Psoas muscle (tissue), 8 donors: ENCODE data around the gene PPP1R36. TPM values are rescaled to one million over a fixed set of nuclear protein-coding genes. Genes with fewer than 3 reads are reported as not detected.
A peak's percentile ranks its signal among the peaks of the same experiment; 100 is the strongest.
"Not testable (repeated sequence)": the region's sequence is repeated elsewhere in the genome, so short reads cannot be mapped to it uniquely, and the experiment has no call there.

Experiments used
- ATAC-seq, 4 donors: fragments of 200-7000 bp; cut with Tn5 transposase; one replicate each; pipeline ENCODE4 v1.9.1; 2020; ENCODE audit warnings: moderate library complexity in 3 of 4, mild to moderate bottlenecking in 2 of 4
- DNase-seq, 2 donors: peaks; one replicate each; pipeline ENCODE4 v3.0.0-alpha.2; 2020
- H3K27ac ChIP-seq: fragments of 200-600 bp; one replicate; pipeline ENCODE4 v1.8.0; 2022
- H3K27me3 ChIP-seq, 3 donors: fragments of 200-600 bp in 1 of 3; one replicate each; pipeline versions ENCODE4 v1.6.1 to v1.8.0; 2013 to 2022; ENCODE audit warnings: low read length in 2 of 3, mild to moderate bottlenecking in 2 of 3, moderate library complexity in 1 of 3; ENCODE audit not compliant: insufficient read depth in 3 of 3
- H3K36me3 ChIP-seq, 2 donors: fragments of 200-600 bp in 1 of 2; one replicate each; pipeline versions ENCODE4 v1.6.1 to v1.8.0; 2013 to 2022; ENCODE audit warnings: low read depth in 1 of 2, mild to moderate bottlenecking in 1 of 2, moderate library complexity in 1 of 2; ENCODE audit not compliant: insufficient read depth in 1 of 2
- H3K4me1 ChIP-seq: fragments of 200-600 bp; one replicate; pipeline ENCODE4 v1.8.0; 2022
- H3K4me3 ChIP-seq: fragments of 200-600 bp; one replicate; pipeline ENCODE4 v1.8.0; 2022; ENCODE audit warnings: mild to moderate bottlenecking
- H3K9me3 ChIP-seq: fragments of 200-600 bp; one replicate; pipeline ENCODE4 v1.8.0; 2022
- CTCF ChIP-seq: fragments of 200-600 bp; IDR thresholded peaks from one replicate; pipeline ENCODE4 v1.8.0; 2022; ENCODE audit warnings: antibody characterized with exemption
- whole genome bisulfite sequencing, 3 donors: extraction: QIAGEN DNeasy Blood & Tissue Kit; methylation state at CpG; one replicate each; pipeline versions ENCODE4 v1.1.6 to v1.1.7; 2013; 5-methylcytosine and 5-hydroxymethylcytosine counted together
- intact Hi-C, 2 donors: fragments of 100-400 bp; cut with DNase I; formaldehyde crosslinking; loops; one replicate each; pipeline versions ENCODE4 v1.11.0 to v1.14.2; 2022
- polyA plus RNA-seq, 3 donors: library from polyadenylated mRNA; stranded (reverse); fragments of 200-250 nt; gene quantifications; one replicate each; pipeline ENCODE4 v1.2.3, GENCODE V29; 2013
- total RNA-seq, 4 donors: library from RNA; stranded (reverse); fragmentation: NEBNext Ultra II Directional in 2 of 4; extraction: Animal tissue kit (Norgen Biotek cat#: 25700) in 2 of 4; gene quantifications; one replicate each; pipeline versions ENCODE4 v1.2.1 to v1.2.4, GENCODE V29; 2021 to 2023
- donor health status: healthy with polysubstance abuse.
- donor health status: DM: no; HTN: no; CAD: no; lungs with moderate emphysema.
- donor health status: Bipolar disorder and iron deficiency.
- donor health status: healthy.
- donor health status: DM: yes; HTN: yes; CAD: no.
- donor health status: DM: no; HTN: no; CAD: no.
- donor health status: DM: no; HTN: no; CAD: no.
- donor health status: DM: yes; HTN: yes; CAD: no.

The PPP1R36 gene
- total and polyA plus RNA-seq, 7 donors: 0.16 to 0.86 (median 0.46) TPM; not detected in 2

- ATAC-seq (peak in 2 of 4 donors; percentile 50 to 79), DNase-seq (no peak)
- H3K4me1 ChIP-seq: peaks cover 12% of the 10 kb centered on the region
- no peaks in the 10 kb centered on the region for H3K27me3 ChIP-seq
- no peaks in the 10 kb centered on the region for H3K9me3 ChIP-seq
- no peaks in the 10 kb centered on the region for H3K36me3 ChIP-seq
- no peak overlapping the region for H3K4me3 ChIP-seq
- no peak overlapping the region for H3K27ac ChIP-seq
- TF ChIP-seq CTCF: no peak
- intact Hi-C loops: no loop called here
Observed at GRCh38 chr14:64562436-64562835, 12.7 kb downstream of the PPP1R36 start.

- H3K36me3 ChIP-seq: no peaks in the 10 kb centered on the region
- peaks cover 19% of the 10 kb centered on the region for H3K4me1 ChIP-seq
- no peaks in the 10 kb centered on the region for H3K9me3 ChIP-seq
- DNase-seq (no peak), ATAC-seq (no peak)
- intact Hi-C loops: no loop called here
- no peak for TF ChIP-seq CTCF
- H3K27ac ChIP-seq: no peak overlapping the region
- WGBS, 3 donors: 69 to 77% (median 74%) methylated on average over 6 of the region's 6 CpGs
- H3K27me3 ChIP-seq: no peaks in the 10 kb centered on the region
- H3K4me3 ChIP-seq: no peak overlapping the region
Observed at GRCh38 chr14:64563696-64564095, 13.9 kb downstream of the PPP1R36 start.

GRCh38 chr14:64566651-64567122 lies 16.9 kb downstream of the PPP1R36 start:
- Histone ChIP-seq H3K4me1 (peaks cover 35% of the 10 kb centered on the region), H3K36me3 (no peaks in the 10 kb centered on the region), H3K9me3 (no peaks in the 10 kb centered on the region), H3K27ac (peak overlapping the region; percentile 52), H3K4me3 (no peak overlapping the region), H3K27me3 (no peaks in the 10 kb centered on the region)
- TF ChIP-seq CTCF: no peak
- DNase-seq (no peak), ATAC-seq (no peak)
- WGBS, 3 donors: 64 to 74% (median 71%) methylated on average over 5 of the region's 5 CpGs
- intact Hi-C loops: no loop called here

DNA sequence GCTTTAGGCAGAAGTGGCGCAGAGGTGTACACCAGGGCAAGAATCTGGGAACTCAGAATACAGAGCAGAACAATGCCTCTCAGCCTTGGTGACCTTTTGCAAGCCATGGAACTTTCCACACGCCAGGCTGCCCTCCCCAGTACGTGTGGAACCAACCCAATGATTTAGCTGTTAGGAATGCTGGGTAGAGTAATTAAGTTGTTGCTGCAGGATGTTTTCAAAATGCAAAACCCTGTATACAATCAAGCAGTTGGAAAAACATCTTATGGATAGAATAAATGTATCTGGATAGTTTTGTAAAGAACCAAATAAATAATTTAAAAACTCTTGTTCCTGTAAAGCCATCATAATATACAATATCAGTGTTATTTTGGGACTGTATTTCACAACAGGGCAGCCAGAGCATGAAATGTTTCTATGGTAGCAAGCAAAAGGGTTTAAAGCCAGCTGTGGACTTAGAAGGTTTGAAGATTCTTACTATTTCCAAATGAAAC lies 19.4 kb downstream of the PPP1R36 start:
- DNase-seq (peak; percentile 55 to 75), ATAC-seq (peak; percentile 92 to 97 (median 96))
- Histone ChIP-seq H3K27ac (peak overlapping the region; percentile 79), H3K4me3 (peak overlapping the region; percentile 3), H3K36me3 (no peaks in the 10 kb centered on the region), H3K9me3 (no peaks in the 10 kb centered on the region), H3K4me1 (peaks cover 52% of the 10 kb centered on the region), H3K27me3 (no peaks in the 10 kb centered on the region)
- 16 to 20% (median 17%) methylated on average over 3 of the region's 3 CpGs for WGBS, 3 donors
- TF ChIP-seq CTCF: no peak
- intact Hi-C loops: no loop called here

DNA sequence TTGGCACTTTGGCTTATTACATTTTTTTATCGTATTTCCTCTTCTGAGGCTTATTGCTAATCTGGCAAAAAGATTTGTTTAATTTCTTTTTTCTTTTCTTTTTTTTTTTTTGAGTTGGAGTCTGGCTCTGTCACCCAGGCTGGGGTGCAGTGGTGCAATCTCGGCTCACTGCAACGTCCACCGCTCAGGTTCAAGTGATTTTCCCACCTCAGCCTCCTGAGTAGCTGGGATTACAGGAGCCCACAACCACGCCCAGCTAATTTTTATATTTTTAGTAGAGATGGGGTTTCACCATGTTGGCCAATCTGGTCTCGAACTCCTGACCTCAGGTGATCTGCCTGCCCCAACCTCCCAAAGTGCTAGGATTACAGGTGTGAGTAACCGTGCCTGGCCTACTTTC lies 19.9 kb downstream of the PPP1R36 start:
- intact Hi-C loops, DNase-seq, H3K9me3 ChIP-seq, H3K36me3 ChIP-seq, H3K27me3 ChIP-seq: not testable (repeated sequence)
- Histone ChIP-seq H3K27ac (peak overlapping the region; percentile 79), H3K4me3 (peak overlapping the region; percentile 3), H3K4me1 (peaks cover 57% of the 10 kb centered on the region)
- WGBS, 3 donors: 26 to 30% (median 27%) methylated on average over 7 of the region's 7 CpGs
- peak; percentile 11 to 52 (median 43) for ATAC-seq
